Stimulated activated naive CD8-positive, alpha-beta T cell treated with anti-CD3 and anti-CD28 coated beads, Interleukin-15, amount 100 ng/mL, for 72 hours (primary cell): ENCODE data around the gene EEFSEC.

Experiments used
- ATAC-seq: fragments of 150-1000 bp; cut with Tn5 transposase; 2 replicates; pipeline ENCODE4 v1.10.0; 2021; ENCODE audit warnings: mild to moderate bottlenecking, moderate library complexity
- DNase-seq, 2 donors: peaks; one replicate each; pipeline ENCODE4 v3.0.0; 2021 to 2022
- H3K27ac Mint-ChIP-seq, 2 donors: one replicate each; pipeline ENCODE4 v1.8.0; 2022; ENCODE audit warnings: mild to moderate bottlenecking in 2 of 2, mixed read lengths in 2 of 2, moderate library complexity in 2 of 2
- H3K27me3 Mint-ChIP-seq: one replicate; pipeline ENCODE4 v1.8.0; 2022; ENCODE audit warnings: mixed read lengths
- H3K4me1 Mint-ChIP-seq: one replicate; pipeline ENCODE4 v1.8.0; 2022; ENCODE audit warnings: mild to moderate bottlenecking, mixed read lengths
- H3K4me3 Mint-ChIP-seq, 2 donors: one replicate each; pipeline ENCODE4 v1.8.0; 2022; ENCODE audit warnings: mild to moderate bottlenecking in 2 of 2, mixed read lengths in 2 of 2, moderate library complexity in 1 of 2
- H3K9me3 Mint-ChIP-seq, 2 donors: one replicate each; pipeline ENCODE4 v1.8.0; 2022; ENCODE audit warnings: mixed read lengths in 2 of 2

EEFSEC gene

DNA sequence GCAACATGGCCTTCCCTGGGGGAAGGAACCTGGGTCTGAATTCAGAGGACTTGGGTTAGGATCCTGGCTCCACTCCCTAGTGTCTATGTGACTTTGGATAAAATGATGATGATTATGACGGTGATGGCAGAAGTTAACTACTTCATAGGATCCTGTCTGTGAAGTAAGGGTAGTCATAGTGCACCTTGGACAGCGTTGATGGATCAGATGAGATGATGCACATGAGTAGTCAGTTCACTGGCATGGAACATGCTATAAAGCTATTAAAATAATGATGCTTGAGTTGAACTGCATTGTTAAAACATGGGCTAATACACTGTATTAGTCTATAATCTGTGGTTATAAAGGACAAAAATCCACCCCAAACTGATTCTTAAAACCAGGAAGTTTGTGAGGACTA, 62.0 kb downstream of the EEFSEC start:
- peaks cover 5 to 14% of the 10 kb centered on the region in 2 donors for H3K9me3 Mint-ChIP-seq
- H3K27ac Mint-ChIP-seq = peak overlapping the region in 1 of 2 donors; percentile 16
- no peaks in the 10 kb centered on the region for H3K27me3 Mint-ChIP-seq
- no peak for ATAC-seq
- H3K4me1 Mint-ChIP-seq = peaks cover 32% of the 10 kb centered on the region
- H3K4me3 Mint-ChIP-seq = no peak overlapping the region
- DNase-seq = no peak

DNA sequence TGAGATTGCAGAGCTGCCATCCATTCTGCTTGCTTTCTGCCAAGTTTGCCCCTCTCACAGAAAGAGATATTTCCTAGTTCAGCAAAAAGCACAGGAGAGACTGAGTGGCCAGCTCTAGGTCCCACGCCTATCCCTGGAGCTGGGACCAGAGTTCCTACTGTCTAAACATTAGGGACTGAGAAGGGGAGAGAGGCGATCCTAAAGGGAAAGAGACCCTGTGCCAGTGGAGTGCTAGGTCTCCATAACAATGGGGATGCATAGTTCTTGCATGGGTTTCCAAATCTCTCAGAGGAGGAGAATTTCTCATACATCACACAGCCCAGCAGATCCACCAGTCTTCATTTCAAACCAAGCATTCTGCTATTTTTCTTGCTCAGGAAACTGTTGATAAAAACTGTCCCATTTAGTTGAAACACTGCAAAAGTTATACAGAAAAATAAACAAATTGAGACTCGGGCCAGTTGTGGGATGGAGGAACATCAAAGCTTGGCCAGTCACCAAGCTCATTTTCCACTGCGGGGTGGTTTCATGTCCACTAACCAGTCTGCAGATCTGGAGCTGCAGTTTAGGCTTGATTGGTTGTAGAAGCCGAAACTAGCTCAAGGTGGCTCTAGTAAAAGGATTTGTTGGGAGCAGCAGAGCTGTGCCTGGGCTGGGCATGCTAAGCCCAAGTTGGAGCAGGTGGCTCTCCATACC, 62.7 kb downstream of the EEFSEC start:
- H3K4me3 Mint-ChIP-seq = no peak overlapping the region
- peaks cover 10 to 21% of the 10 kb centered on the region in 2 donors for H3K9me3 Mint-ChIP-seq
- DNase-seq = no peak
- peak overlapping the region in 1 of 2 donors; percentile 13 for H3K27ac Mint-ChIP-seq
- H3K27me3 Mint-ChIP-seq = no peaks in the 10 kb centered on the region
- H3K4me1 Mint-ChIP-seq = peaks cover 32% of the 10 kb centered on the region
- ATAC-seq = no peak

DNA sequence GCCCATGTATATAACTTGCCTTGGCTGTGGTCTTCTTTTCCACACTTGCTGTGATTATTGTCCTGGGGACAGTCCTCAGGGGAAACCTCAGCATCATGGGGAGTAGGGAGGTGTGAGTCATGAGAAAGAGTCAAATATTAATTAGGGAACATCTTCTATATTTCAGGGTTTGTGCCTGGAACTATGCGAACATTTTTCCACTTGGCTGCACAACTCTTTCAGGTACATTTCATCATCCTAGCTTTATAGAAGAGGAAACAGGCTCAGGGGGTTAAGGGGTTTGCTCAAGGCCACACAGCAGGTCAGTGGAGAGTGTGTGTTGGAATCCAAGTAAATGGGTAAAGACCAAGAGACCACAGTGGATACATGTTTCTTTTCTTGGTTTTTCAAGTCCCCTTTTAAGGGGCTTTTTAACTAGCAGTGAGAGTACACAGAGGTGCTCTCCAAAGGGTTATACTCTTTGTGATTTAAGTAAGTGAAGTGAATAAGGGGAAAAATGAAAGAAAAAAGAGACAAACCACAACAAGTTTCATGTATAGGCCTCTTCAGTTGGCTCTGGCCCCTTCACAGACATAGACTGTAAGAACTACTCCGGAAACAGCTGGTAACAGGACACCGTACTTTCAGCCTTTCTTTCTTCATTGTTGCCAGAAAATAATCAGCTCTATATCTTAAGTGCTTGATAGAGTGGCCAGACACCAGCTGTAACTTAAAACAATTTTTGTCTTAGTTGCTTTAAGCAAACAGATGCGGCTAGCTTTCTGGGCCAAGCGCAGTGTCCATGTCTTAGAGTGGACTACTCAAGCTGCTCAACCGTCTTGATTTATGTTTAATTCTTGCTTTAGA, 64.6 kb downstream of the EEFSEC start:
- Mint-ChIP-seq H3K27me3 (no peaks in the 10 kb centered on the region), H3K27ac (peak overlapping the region; percentile 99 to 100), H3K4me1 (peaks cover 32% of the 10 kb centered on the region), H3K4me3 (peak overlapping the region; percentile 42 to 53), H3K9me3 (peaks cover 14 to 27% of the 10 kb centered on the region in 2 donors)
- peak; percentile 91 for ATAC-seq
- DNase-seq = peak; percentile 8 to 40

DNA sequence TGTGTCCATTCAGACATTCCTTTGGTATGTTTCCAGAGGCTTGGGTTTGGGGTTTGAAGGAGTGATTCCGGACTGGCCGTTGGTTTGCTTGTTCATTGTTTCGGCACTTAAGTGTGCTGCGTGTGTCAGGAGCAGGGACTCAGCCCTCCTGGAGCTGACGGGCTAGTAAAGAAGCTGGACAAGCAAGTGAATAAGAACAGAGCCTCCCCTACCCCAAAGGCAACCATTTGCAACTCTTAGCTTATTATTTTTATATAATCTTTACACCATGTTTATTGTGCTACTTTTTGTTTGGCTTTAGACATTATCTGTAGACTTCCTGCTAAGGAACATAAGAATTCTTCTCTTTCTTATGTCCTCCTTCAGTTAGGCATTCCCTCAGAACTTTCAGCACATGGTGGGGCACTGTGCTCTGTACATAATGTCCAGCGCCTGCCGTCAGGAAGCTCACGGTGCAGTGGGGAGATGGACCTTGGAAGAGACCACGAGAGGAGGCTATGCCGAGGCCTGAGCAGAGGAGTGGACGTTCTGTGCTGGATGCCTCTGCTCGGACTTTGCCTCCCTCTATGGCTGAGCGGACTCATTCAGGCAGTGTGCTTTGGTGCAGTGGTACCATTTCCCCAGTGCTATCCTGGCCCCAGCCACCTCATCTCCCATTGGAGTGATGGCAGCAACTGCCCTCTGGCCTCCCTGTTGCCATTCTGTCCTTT, 65.4 kb downstream of the EEFSEC start:
- no peaks in the 10 kb centered on the region for H3K27me3 Mint-ChIP-seq
- peaks cover 32% of the 10 kb centered on the region for H3K4me1 Mint-ChIP-seq
- peak overlapping the region; percentile 99 to 100 for H3K27ac Mint-ChIP-seq
- DNase-seq = no peak
- peaks cover 14 to 32% of the 10 kb centered on the region in 2 donors for H3K9me3 Mint-ChIP-seq
- peak overlapping the region; percentile 42 to 49 for H3K4me3 Mint-ChIP-seq
- no peak for ATAC-seq

DNA sequence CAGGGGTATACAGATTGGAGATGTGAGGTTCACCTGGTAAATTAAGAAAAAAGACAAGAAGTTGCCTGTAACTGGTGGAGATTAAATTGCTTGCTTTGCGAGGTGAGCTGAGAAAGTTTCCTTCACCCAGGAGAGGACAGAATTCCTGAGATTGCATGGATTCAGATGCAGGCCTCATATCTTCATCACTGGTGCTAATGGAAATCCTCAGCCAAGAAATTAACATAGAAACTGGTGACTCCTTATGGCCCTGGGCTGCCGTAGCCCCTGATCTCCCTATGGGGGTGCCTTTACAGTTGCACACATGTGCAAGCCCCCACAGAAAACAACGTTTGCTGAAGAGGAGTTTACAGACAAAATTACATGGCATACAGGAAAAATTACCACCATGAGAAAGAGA, 68.0 kb downstream of the EEFSEC start:
- no peak overlapping the region for H3K27ac Mint-ChIP-seq
- peaks cover 14 to 37% of the 10 kb centered on the region in 2 donors for H3K9me3 Mint-ChIP-seq
- DNase-seq = no peak
- ATAC-seq = no peak
- peaks cover 44% of the 10 kb centered on the region for H3K4me1 Mint-ChIP-seq
- H3K4me3 Mint-ChIP-seq = no peak overlapping the region
- no peaks in the 10 kb centered on the region for H3K27me3 Mint-ChIP-seq

DNA sequence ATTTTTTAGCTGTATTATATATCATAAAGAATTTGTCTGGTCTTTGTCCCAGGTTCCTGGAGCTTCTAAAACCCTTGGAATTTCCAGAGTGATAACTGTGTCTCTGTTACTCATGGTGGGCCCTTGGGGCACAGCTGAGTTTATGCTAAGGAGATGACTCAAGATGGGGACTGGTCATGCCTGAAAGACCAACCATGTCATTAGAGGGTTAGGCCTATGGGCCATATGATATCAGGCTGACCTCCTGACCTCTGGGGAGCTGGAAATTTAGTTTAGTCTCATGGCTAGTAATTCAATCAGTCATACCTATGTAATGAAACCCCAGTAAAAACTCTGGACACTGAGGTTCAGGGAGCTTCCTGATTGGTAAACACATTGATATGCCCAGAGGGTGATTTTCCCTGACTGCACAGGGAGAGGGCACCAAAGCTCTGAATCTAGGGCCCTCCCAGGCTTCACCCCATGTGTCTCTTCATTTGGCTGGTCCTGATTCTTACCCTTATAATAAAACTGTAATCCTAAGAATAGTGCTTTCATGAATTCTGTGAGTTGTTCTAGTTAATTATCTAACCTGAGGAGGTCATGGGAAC, 69.6 kb downstream of the EEFSEC start:
- Mint-ChIP-seq H3K4me1 (peaks cover 32% of the 10 kb centered on the region), H3K4me3 (no peak overlapping the region), H3K9me3 (peaks cover 14 to 37% of the 10 kb centered on the region in 2 donors), H3K27ac (no peak overlapping the region), H3K27me3 (no peaks in the 10 kb centered on the region)
- DNase-seq (no peak), ATAC-seq (no peak)

DNA sequence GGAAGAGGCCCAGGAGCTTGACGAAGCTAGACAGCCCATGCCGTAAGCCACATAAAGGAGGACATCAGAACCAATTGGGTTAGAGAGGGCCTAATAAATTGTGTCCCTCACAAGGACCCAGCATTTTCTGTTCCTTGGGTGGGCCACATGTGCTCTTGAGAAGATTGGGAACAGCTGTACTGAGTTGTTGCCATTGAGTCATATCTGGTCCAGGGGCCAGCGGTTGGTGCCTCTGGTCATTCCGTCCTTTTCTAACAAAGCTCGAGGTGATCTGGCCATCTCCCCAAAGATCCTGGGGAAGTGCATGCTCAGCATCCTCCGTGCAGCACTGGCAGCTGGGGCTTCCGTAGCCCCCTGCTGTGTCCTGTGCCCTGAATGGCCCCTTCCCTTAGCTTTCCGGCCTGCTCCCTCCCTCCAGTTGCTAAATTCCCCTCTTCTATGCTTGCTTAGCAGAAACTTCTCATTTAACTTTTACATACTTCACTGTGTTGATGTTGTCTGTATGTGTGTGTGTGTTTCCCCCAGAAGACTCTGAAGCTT, 73.0 kb downstream of the EEFSEC start:
- H3K9me3 Mint-ChIP-seq = peaks cover under 1 to 13% of the 10 kb centered on the region in 2 donors
- DNase-seq (no peak), ATAC-seq (no peak)
- no peak overlapping the region for H3K27ac Mint-ChIP-seq
- H3K4me1 Mint-ChIP-seq = peaks cover 19% of the 10 kb centered on the region
- H3K4me3 Mint-ChIP-seq = no peak overlapping the region
- no peaks in the 10 kb centered on the region for H3K27me3 Mint-ChIP-seq

DNA sequence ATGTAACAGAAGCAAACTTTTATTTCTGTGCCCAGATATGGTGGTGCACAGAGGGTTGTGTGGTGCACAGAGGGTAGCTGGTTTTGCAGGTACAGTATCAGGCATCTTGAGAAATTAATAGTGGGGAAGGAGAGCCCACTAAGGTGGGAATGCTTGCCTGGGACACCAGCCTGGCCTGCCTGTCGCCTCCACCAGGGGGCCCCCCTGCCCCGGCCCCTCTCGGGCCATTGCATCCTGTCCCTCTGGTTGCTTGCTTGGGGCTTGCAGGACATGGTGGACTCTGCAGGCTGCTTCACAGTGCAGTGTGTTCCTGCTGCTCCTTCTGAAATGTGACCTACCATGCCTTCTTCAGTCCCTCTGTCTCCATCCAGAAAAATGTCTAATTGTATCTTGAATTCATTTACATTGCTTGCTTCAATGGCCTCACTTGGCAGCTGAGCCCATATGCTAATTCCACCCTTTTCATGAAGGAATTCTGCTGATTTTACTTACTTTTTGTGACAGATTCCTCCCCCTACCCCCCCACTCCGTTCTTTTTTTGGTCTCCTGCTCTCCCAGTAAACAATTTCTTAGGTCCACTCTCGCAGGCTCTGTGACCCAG, 73.6 kb downstream of the EEFSEC start:
- peaks cover 0 to 10% of the 10 kb centered on the region in 2 donors for H3K9me3 Mint-ChIP-seq
- H3K4me3 Mint-ChIP-seq = no peak overlapping the region
- peaks cover 19% of the 10 kb centered on the region for H3K4me1 Mint-ChIP-seq
- peak; percentile 64 for ATAC-seq
- H3K27ac Mint-ChIP-seq = peak overlapping the region in 1 of 2 donors; percentile 67
- DNase-seq = peak; percentile 9 to 28
- no peaks in the 10 kb centered on the region for H3K27me3 Mint-ChIP-seq

DNA sequence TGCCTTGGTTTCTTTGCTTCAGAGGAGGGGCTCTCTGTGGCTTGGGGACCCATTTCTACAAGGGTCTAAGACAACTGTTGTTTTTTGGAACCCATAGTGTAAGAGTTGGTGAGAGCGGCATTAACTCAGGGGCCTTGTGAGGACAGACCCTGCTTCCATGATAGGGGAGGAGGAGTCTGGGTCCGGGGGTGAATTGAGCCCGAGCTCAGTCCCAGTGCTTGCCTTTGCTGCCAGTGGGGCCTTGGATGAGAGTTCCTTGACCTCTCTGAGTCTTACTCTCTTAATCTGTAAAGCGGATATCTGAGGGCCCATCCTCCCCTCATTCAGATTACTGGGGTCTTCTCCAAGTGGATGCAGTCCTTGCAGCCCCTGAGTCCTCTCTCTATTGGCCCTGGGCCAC, 74.2 kb downstream of the EEFSEC start:
- Mint-ChIP-seq H3K9me3 (peaks cover 0 to 10% of the 10 kb centered on the region in 2 donors), H3K4me1 (peaks cover 19% of the 10 kb centered on the region), H3K27ac (peak overlapping the region in 1 of 2 donors; percentile 67), H3K4me3 (no peak overlapping the region), H3K27me3 (no peaks in the 10 kb centered on the region)
- DNase-seq (no peak), ATAC-seq (no peak)

DNA sequence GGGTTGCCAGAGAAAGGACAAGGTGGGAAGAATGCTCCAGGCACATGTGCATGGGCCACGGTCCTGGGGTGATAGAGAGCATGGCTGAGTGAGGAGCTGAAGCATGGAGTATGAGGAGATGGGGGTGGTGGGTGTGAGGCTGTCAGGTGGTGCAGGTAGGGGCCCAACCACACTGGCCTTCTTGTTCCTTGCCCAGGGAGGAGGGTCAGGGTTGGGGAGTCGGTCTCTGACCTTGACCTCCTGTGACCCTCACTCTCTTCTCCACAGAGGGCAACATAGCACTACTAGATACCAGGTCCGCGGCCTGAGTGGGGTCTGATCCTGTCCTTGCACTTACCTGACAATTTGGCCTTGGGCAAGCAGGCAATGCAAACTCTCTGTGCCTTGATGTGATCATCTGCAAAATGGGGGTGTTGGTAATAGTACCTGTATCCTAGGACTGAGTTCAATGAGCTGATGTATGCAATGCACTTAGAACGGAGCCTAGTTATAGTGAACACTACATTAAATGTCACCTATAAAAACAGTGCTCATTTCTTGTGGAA, 75.2 kb downstream of the EEFSEC start:
- H3K27me3 Mint-ChIP-seq = no peaks in the 10 kb centered on the region
- H3K4me3 Mint-ChIP-seq = no peak overlapping the region

DNA sequence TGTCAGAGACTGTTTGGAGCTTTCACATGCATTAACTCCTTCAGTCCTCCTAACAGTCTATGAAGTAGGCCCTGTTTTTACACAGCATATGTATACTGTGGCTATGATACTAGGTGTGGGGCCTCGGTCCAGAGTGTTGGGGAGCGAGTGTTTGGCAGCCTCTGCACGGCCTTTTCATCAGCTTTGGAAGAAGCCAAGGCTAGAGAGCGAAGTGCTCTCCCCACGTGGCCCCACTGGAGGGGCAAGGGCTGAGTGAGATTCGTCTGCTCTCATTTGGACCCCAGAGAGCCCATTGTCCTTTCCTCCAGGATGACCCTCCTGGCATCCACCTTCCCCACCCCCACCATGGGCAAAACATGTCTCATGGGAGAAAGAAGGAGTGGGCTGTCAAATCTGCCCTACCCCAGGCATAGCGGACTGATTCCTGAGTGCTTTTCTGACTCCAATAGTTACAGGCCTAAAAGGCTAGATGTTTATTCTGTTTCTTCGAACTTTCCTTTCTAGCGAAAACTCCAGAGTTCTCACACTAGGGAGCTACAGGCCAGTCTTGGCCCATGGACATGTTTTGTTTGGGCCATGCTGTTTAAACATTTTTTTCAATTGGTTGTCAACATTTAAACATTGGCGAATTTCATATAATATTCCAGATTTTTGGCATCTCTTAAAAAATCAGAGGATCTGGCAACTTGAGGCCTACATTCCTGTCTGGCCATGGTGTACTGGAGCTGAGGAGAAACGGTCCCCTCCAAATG, 76.0 kb downstream of the EEFSEC start:
- H3K4me1 Mint-ChIP-seq = peaks cover 19% of the 10 kb centered on the region
- H3K27me3 Mint-ChIP-seq = no peaks in the 10 kb centered on the region
- H3K4me3 Mint-ChIP-seq = no peak overlapping the region
- H3K9me3 Mint-ChIP-seq = no peaks in the 10 kb centered on the region
- ATAC-seq = no peak
- H3K27ac Mint-ChIP-seq = no peak overlapping the region
- no peak for DNase-seq

More for the DNA sequence above, 75.2 kb downstream of the EEFSEC start:
- H3K27ac Mint-ChIP-seq = no peak overlapping the region
- H3K4me1 Mint-ChIP-seq = peaks cover 19% of the 10 kb centered on the region
- H3K9me3 Mint-ChIP-seq = peaks cover 0 to 8% of the 10 kb centered on the region in 2 donors
- DNase-seq (no peak), ATAC-seq (no peak)

DNA sequence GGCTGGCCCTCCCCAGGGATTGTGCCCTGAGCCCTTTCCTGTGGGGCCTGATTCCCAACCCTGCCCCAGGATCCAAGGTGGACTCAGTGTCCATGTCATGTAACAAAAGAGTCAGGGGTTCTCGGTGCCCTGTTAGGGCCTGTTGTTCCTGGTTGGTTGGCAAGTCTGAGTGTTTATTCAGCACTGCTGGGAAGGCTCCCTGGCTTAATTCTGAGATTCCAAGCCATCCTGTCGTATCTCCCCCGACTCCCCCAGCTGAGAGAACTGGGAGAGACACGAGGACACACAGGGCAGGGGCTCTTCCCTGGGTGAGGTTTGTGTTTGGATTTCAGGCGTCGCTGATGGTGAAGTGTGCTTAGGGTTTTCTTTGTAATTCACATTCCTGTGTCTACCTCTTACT, 78.3 kb downstream of the EEFSEC start:
- Mint-ChIP-seq H3K27me3 (no peaks in the 10 kb centered on the region), H3K4me1 (peaks cover 7% of the 10 kb centered on the region), H3K27ac (no peak overlapping the region), H3K9me3 (no peaks in the 10 kb centered on the region), H3K4me3 (no peak overlapping the region)
- no peak for DNase-seq
- no peak for ATAC-seq

DNA sequence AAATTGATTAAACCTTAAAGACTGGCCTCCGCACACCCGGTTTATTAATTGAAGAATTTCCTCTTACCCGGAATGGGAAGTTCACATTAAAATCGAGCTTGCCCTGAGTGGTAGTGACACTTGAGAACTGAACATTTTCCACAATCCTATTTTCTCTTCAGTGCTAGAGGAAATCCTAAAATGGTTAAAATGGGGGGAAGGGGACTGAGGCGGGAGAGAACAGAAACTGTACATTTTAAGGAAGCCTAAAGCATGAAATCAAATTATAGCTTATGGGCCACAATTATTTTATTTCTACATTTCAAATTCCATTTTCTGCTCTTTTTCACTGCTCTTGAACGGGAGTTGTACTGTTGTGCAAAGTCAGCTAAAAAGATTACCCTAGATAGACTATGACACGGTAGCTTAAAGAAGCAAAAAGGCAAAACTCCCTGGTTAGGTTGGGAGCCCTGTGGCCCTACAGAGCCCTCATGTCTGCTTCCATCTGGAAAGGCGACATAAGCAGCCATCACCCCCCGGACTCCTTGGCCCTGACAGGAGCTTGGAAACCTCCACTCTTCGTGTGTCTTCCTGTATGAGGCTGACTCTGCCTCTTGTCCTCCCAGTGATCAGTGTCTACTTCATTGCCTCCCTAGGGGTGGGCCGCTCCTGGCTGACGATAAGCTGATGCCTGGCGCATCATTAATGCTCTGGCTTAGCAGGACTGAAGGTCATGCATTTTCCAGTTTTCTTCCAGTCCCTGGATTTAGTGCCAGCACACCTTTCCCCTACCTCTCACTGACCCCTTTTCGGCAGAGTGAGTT, 79.3 kb downstream of the EEFSEC start:
- H3K9me3 Mint-ChIP-seq = no peaks in the 10 kb centered on the region
- H3K4me3 Mint-ChIP-seq = no peak overlapping the region
- no peak for DNase-seq
- ATAC-seq = no peak
- H3K4me1 Mint-ChIP-seq = peaks cover 9% of the 10 kb centered on the region
- H3K27ac Mint-ChIP-seq = no peak overlapping the region
- no peaks in the 10 kb centered on the region for H3K27me3 Mint-ChIP-seq
